ENCODE results near the gene BTBD9. TPM values are rescaled to one million over a fixed set of nuclear protein-coding genes. Genes with fewer than 3 reads are reported as not detected.

BTBD9 gene
- total RNA-seq, 1 experiment from 2014 or later: 6.5 TPM

DNA sequence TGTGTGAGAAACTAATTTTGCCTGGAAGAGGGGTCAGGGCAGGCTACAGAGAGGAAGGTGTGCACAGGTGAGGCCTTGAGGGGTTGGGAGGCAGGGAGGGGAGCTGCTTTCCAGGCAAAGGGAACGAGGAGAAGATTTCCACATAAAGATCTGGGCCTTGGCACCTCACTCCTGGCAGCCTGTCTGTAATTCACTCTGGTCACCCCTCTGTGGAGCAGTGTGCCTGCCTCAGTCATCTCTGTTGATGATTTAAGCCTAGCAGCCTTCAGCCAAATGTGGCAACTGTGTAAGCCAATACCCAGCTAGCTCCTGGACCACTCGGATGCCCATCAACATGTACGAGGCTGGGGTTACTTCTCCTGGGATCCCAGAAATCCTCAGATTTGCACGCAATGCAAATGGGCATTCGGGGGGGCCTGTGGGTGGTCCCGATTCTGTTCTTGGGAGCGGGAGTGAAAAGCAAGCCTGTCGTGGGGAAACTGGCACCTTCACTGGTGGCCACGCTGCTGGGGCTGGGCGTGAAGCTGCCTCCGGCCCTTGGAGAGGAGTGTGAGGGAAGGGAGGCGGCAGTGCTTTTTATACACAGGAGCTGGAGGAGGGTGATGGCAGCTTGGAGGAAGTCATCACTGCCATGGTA is 459.8 kb downstream of the BTBD9 start:
- no peak for DNase-seq (ENCODE audit: low read depth)

DNA sequence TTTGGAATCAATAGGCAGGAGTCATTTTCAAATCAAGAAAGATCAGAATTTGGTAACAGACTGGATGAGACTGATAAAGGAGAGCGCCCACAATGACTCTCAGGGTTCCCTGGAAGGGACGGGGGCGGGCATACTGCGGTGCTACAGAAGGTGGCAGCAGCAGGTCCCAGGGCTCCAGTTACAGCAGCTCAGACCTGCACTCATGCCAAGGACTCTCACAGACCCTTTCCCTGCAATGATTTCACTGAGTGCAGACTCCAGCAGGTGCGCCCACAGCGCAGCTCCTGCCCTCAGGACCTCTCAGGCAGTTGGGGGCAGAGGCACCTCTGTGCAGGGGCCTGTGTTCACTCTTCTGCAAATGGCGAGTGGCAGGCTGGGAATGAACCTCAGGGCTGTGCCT is 460.4 kb downstream of the BTBD9 start:
- no peak for DNase-seq (ENCODE audit: low read depth)

DNA sequence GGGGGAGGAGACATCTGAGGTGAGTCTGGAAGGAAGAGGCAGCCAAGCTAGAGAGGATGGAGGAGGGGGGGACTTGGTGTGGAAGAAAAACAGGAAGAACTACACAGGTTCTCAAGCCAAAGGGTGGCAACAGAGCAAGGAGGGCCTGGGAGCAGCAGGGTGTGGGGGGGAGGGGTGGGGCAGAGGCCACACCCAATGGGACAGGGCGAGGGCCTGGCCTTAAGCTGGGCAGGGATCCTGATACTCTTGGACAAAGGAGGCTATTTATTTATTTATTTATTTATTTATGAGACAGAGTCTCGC is 461.2 kb downstream of the BTBD9 start:
- DNase-seq (ENCODE audit: low read depth): no peak

DNA sequence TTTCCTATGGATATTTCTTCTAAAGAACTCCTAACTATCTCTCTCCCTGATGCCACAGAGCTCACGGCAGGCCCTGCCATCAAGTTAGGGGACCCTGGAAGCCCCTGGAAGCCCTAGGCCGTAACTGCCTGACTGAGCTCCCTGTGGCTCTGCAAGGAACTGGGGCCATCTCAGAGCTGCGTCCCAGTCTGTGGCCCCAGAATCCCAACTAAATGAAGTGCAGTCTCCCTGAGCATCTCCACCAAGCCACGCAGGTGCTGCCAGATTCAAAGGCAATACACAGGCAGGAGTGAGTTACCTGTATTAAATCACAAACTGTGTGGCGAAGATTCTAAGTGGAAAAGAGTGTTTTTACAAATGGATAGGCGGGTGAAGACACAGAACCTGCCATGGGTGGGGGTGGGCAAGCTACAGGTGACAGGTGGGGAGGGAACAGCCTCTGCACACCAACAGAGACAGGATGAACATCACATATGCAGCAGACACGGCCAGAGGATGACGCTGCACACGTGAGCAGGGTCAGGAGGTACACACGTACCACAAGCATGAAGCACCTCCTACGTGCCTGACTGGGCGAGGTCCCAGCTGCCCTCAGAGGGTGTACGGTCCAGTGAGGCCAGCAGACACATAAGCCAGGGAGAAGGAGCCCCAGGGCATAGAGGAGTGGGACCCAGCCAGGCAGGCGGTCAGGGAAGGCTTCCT is 461.7 kb downstream of the BTBD9 start:
- no peak for DNase-seq (ENCODE audit: low read depth)

DNA sequence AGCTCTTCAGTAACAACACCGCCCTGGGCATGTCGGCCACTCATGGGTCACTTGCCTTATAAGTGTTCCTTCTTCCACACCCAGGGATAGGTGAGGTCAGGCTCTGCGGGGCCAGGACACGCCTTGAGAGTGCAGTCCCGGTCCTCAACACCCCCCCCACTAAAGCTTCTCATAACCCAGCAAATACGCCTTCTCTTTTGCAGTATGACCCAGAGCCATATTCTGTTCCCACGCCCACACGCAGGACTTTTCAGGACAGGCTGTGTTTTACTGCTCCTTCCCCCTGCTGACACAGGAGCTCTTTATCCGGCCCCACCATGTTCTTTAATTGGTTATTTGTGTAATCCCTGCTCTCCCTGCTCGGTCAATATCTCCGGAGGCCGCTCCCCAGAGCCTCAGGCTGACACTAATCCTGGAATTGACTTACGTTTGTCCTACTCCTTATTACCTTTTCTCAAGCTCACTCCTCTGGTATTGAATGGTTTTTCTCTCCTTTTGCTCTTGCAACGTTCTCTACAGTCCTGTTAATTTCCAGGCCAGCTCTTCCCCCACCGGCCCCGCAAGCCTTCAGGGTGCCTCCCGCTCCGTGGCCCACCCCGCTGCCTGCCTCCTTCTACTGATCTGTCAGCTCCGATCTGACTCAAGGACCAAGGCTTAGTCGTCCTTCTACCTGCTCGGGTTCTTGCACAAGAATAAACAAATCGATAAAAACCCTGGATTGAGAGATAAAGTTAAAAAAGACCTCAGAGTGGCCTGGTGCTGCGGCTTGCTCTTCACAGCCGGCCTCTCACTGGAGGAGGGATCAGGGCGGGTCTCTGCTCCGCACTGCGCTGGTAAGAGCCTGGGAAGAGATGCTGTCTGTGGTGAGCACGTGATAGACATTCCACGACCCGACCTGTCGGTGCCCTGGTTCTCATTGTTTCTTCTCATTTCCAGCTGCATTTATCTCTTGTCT is 462.7 kb downstream of the BTBD9 start:
- DNase-seq (ENCODE audit: low read depth): no peak

DNA sequence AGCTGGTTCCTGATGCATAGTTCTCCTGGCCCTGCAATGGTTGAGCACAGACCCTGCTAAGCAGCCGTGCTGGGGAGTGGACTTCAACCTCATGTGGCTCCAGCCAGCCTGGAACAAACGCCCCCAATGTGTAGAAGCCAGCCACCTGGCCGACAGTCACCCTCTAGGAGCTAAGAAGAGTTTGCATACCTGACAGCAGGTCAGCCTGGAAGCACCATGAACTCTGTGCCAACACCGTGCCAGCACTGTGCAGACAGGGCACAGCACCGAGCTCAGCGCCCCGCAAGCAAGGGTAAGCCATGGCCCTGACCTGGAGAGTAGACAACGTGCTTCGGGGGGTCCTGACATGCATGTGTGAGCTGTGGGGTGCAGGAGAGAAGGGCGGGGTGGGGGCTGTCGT is 463.9 kb downstream of the BTBD9 start:
- DNase-seq (ENCODE audit: low read depth): no peak

DNA sequence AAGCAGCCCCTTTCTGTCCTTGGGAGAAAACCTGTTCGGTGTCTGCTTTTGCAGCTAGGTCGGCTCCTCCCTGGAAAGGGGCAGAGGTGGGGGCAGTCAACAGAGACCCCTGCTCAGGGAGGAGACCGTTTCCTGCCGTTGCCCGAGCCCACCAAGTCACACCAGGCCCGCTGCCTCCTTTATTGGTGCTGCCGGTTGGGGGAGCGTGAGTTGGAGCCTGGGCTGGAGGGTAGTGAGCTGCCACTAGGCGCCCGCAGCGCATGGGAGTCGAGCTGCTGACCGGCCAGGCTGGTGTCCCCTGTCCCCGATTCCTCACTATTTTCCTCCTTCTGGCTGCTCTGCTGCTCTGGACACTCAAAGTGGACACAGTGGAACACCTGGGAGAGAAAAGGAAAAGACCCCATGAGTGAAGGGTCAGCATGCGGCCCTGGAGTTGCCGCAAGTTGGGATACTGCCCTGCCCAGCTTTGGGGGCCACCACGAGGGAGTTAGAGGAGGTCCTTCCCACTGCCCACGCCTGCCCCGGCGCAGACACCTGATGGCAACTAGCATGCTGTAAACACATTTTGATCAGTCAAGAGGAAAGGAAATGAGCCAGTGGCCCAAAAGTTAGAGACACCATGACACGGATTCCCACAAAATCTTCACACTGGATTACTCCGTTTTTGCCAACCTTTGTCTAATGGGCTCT is 464.8 kb downstream of the BTBD9 start:
- no peak for DNase-seq (ENCODE audit: low read depth)

DNA sequence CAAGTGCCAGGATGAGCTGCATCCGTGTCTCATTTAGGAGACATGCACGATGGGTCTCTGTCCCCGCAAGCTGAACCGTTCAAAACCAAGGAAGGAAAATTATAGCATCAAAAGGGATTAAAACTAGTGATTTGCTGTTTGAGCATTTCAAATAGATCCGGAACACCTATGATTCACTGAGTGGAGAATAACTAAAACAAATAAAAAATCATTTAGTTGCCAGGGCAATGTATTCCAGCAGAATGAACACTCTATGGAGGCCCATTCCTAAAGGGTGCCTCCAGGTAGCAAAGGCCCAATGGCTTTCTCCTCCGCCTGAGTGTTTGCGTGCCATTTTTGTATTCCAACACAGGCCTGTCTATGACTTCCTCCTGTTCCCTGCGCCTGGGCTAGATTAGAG is 465.4 kb downstream of the BTBD9 start:
- DNase-seq (ENCODE audit: low read depth): no peak

DNA sequence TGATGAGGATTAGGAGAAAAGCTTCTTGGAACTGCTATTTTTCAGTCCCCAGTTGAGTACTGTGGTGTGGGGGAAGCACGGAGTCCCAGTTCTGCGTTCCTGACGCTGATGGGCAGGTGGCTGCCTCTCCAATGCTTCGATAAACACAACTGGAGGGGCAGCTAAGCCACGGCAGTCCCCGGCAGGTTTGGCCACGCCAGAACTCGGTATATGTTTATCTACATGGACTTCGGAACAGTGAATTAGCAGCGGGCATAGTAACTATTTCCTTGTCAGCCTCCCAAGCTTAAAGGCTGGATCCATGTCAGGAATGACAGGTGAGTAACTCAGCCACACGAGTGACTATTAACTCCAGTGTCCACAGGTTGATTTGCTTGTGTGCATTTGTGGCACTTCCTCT is 465.8 kb downstream of the BTBD9 start:
- no peak for DNase-seq (ENCODE audit: low read depth)

DNA sequence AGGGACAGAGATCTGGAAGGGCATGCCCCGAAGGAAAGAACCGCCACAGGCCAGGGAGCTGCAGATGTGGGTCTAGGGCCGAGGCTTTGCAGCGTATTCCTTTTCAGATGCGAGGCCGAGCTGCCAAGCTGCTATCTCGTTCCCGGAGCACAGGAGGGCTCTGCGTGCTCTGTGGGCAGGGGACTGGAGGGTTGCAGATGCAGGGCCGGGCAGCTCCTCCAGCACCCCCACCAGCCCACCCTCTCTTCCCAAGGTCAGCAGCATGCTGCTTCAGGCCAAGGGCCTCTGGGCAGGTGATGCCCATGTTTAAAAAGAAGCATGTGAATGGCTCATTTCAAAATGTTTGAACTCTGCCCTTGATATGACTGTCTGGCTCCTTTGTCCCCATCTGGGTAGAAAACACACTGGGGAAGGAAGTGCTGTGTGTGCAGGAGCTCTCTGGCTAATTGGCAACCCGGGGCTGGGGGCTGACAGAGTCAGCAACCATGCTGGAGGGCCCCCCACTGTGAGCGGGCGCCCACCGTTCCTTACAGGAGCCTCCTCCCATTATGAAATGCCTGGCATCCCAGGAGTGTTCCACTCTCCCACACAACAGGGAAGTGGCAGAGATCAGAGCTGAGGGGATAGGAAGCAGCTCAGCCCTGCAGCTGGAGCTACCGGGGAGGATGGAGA is 466.9 kb downstream of the BTBD9 start:
- DNase-seq (ENCODE audit: low read depth): no peak

DNA sequence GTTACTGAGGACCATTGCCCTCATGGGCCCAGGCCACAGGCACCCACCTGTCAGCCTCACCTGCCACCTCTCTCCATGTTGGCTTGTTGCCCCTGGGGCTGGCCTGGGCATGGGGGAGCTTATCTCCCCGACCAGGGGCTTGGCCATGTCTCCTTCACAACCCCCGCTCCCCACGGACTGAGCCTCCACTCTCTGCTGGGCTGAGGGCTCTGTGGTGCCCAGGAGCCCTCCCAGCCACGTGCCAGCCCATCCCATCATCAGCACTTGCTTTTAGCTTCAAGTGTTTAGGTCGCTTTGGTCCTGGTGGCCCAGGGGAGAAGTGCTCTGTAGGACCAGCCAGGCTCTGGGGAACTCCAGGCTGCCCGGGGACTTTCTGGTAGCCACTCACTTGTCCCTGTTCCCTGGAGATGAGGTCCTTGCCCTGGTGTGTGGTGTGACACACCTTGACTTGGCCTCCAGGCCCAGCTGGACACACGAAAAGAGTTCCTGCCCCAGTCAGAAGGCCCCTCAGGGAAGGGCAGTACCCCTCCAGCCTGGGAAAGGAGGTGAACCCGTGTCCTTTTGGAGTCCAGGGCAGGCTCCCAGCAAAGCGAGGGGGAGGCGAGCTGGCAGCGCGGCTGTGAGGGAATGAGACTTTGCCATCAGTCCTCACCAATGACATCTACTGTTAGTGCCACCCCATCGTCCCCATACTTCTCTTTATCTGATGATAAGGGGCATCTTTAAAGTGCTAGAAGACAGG is 467.6 kb downstream of the BTBD9 start:
- no peak for DNase-seq (ENCODE audit: low read depth)

DNA sequence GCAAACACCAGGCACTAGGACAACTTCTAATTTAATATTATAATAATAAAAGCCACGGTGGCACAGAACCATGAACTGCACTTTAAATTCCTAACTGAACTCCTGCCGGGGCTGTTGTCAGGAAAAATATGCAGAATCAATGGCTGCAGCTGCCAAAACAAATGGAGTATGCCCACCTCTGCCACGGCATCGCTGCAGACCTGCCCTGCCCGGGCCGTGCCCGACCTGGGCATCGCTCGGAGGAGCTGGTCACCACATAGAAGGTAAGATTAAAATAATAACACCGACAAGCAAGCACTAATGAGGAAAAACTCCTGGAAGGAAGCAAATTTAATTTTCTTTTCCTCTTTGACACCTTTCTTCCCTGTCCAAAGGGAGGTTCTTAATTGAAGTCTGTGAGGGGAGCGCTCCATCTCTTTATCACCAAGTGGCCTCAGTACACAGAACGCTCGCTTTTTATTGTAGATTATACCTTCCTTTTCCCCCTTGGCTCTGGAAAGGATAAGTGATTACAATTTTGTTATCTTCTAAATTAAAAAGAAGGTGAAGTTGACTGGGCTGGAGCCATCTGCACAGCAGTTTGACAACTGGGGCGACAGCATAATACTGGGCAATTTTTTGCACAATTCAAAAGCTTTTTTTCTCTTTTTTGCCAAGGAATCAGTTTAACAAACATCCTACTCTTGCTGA is 468.9 kb downstream of the BTBD9 start:
- no peak for DNase-seq (ENCODE audit: low read depth)

DNA sequence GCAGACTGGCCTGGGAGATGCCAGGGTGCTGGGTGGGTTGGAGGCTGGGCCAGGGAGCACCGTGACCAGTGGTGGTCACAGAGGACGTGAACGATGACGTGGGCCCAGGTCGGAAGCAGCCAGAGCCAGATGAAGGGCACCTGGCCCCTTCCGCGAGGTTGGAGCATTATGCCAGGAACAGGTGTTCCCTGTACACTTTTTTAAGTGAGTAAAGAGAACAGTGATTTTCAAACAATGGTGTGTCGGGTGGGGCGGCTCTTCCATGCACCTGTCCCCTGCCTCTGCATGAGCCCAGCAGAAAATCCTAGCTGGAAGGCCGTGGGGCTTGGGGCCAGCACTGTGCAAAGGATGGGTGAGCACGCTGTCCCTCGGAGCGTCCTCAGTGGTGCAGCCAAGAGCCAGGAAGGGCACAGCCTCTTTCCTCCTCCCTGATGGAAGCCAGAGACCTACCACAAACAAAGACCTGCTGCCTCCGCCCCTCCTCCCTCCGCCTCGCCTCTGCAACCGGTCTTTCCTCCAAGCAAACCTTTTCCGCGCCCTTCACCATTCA is 469.7 kb downstream of the BTBD9 start:
- no peak for DNase-seq (ENCODE audit: low read depth)

DNA sequence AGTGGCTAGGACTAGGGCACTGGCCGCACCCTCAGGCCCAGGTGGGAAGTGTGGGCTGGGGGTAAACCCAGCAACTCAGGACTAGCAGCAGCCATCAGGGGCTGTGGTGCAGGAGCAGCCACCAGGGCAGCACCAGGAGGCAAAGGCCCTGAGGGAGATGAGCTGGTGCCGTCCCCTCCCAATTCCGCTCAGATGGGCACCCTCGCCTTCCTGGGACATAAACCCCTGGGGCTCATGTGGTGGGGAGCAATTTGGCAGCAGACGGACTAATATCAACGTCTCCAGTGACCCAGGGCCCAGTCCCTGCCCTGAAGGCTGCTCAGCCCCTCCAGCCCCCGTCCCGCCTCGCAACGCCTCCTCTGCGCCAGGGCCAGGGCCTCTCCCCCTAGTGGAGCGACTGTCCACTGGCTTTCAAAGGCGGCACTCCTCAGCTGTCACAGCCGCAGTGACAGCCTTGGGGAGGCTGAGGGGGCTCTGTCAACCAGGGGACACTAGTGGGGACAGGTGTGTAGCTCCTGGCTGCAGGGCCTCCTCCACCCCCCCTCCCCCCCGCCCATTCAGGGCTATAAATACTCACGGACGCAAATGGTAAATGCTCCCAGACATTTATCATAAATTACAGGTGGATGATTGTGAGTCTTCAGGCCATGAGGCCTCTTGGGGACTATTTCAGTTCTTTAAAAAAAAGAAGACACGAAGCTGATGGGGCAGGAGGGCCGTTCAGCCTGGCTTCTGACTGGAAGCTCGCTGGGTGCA is 470.3 kb downstream of the BTBD9 start:
- no peak for DNase-seq (ENCODE audit: low read depth)

DNA sequence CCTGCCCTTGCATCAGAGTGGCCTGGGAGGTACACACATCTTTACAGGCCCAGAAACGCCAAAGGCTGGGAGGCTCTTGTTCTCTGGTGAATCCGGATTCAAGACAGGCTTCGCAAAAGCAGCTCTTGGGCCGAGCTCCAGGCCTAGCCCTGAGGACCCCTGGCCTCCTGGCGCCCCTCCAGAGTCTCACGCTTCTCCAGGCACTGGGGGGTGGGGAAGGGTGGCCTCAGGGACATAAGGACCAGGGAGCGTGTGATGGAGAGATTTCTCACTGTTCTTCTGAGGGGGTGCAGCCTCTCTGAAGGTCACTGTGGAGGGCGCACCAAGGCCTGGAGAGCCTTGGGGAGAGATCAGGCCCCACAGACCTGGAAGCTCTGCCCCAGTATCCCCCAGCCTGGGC is 471.0 kb downstream of the BTBD9 start:
- DNase-seq (ENCODE audit: low read depth): no peak

DNA sequence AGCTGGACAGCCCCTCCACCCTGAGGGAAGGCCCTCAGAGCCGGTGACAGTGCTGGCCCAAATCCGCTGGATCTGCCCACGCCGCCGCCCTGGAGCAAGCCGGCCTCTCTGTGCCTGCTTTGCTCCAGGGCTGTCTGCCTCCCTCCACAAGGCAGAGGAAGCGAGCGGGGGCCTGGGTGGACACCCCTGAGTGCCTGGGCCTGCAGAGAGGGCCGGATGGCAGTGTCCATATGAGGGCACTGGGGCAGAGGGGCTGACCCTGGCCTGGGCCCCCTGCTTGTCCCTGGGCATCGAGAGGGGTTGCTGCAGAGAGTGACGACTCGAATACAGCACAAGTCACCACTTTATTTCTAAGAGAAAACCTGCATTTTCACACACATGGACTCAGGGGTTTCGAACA is 471.6 kb downstream of the BTBD9 start:
- no peak for DNase-seq (ENCODE audit: low read depth)

DNA sequence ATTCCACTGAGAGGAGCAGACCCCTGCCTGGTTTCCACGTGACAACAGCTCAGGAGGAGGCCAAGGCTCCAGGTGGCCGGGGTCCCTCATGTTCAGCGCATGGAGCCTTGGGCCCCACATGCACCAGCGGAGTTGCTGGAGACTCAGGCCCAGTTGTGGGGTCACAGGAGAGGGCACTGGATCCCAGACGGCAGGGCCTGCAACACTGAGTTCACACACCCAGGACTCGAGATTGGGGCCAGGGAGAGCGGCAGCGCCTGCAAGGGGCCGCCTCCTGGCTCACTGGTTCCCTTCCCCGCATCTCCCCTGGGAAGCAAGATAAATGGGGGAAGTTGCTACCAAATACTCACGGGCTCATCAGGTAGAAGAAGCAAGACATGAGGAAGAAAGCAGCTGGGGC is 472.1 kb downstream of the BTBD9 start:
- no peak for DNase-seq (ENCODE audit: low read depth)

DNA sequence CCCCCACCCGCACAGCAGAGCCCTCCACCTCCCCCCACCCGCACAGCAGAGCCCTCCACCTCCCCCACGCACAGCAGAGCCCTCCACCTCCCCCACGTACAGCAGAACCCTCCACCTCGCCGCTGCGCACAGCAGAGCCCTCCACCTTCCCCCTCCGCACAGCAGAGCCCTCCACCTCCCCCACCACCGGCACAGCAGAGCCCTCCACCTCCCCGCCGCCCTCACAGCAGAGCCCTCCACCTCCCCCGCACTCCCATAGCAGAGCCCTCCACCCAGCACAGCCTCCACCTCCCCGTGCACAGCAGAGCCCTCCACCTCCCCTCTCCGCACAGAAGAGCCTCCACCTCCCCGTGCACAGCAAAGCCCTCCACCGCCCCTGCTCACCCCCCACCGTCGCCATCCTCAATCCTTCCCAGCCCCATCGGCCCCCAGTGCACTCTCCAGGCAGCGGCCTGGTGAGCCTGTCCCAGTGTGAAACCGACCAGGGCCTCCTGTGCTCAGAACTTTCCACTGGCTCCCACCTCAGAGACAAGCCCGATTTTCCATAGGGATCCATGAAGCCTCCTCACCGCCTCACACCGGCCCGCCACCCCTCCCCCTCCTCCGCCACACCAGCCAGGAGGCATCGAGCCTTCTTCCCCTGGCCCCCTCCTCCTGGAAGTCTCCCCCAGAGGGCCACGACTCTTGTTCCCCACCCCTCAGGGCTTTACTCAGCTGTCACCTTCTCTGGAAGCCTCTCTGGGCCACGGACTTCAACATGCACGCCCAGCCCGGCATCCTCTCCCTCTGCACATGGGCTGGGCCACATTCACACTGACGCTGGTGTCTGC is 473.1 kb downstream of the BTBD9 start:
- DNase-seq (ENCODE audit: low read depth): no peak

Data from LHCN-M2 (cell line).